NCI-H524 (cell line): ENCODE results near the gene ZNF614.
A peak's percentile ranks its signal among the peaks of the same experiment; 100 is the strongest.
"Not testable (repeated sequence)": the region's sequence is repeated elsewhere in the genome, so short reads cannot be mapped to it uniquely, and the experiment has no call there.

ENCODE experiments used
- DNase-seq, 2 experiments: peaks; one replicate each; lab custom pipeline; 2025; lab: John Stamatoyannopoulos, UW

Gene ZNF614

DNA sequence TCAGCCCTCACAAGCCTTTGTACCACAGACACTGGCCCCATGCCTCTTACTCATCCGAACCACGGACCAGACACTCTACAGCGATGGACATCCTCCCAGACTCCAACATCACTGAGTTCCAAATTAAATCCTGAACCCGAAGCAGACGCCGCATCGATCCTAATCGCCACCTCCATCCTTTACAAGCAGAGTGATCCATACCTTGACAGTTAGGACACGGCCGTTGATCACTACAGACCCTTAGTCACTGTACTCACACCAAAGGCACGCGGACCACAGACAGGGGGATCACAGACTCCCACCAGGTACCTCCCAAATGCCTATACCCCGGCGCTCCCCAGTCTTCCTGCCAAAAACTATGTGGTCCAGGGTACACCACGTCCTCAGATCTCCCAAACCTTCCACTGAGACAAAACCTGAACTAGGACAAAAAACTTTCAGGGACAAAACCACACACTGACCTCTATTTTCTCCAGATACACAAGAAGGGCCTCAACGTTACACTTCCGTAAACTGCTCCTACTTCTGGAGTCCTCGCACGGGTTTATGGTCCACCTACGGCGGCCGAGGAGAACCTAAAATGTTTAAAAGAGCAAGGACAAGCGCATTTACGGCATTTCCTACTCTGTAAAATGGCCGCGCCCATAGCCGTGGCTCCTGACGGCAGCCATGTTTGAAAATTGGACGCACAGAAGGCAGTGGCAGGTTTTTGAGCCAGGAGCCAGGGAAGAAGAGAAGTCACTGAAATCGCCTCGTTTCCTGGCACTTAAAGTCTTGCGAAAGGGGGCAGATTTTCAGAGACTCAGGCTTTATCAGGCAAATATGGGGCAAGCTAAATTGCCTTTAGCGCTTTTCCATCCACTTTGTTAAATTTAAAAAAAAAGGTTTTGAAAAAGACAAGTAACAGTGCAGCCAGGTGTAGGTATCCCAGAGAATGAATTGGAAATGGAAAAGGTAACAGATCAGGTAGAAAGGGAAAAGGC, 41.6 kb downstream of the ZNF614 start, which contains the start of gene ZNF350:
ZNF350 (minus strand) TSS at position 532 of the 983 bp plus-strand sequence. CDS start 12,480 bp downstream, outside the sequence.
- peak; percentile 94 to 97 for DNase-seq

DNA sequence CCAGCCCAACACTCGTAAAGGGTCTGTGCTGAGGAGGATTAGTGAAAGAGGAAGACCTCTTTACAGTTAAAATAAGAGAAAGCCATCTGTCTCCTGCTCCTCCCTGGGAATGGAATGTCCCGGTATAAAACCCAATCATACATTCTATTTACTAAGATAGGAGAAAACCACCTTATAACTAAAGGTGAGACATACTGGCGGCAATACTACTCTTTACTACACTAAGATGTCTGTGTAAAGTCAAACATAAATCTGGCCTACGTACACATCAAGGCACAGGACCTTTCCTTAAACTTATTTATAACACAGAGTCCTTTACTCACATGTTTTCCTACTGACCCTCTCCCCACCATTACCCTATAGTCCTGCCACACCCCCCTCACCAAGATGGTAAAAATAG, 44.8 kb downstream of the ZNF614 start:
- no peak for DNase-seq

DNA sequence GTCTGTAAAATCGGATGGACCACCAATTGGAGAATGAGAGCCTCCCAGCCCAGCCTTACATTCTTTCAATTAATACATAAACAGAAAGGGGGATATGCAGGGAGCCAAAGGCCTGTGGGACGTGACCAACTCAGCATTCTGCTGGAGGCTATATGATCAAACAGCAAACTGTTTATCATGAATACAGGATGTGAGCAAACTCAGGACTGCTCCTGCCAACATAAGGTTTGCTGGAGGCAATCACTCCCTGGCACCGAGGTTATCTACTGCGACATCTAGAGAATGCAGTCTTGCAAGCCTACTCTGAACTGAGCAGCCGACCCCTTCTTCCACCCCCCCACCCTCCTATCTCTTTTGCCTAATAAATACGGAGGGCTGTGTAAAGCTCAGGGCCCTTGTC, 47.3 kb downstream of the ZNF614 start:
- not testable (repeated sequence) for DNase-seq

DNA sequence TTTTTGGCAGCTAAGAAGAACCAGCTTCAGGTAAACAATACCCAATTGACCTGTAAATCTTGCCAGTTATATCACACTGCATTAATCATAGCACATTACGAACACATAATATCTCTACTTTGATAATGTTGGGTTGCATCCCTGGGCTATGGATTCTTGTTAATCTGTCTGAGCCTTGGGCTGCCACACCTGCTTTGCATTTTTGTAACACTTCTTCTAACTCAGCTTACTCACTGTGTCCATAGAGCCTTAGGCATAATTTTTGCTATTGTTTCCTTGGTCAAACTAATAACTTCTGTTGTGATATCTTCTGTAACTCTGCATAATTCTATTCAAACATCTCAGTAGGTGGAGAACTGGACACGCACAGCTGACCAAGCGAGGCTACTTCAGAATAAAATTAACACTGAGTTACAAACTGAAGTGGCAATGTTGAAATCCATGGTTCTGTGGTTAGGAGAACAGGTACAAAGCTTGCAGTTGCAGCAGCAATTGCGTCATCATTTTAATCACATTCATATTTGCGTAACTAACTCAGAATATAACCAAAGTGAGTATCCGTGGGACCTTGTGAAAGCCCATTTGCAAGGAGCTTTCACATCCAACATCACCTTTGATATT, 48.0 kb downstream of the ZNF614 start:
- no peak for DNase-seq

DNA sequence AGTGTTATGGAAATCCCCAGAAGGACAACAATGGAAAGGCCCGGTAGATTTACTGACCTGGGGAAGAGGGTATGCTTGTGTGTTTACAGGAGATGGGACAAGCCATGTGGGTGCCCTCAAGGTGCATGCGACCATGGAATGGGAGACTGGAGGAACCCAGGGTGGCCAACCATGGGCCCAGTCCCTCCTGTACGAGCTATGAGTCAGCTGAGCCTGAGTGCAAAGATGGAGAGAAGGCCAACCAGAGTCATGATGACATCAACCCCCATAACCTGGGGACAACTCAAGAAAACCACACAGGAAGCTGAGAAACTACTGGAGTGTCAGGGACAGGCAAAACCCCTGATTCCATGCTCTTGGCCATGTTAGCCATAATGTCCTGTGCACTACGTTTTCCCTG, 49.3 kb downstream of the ZNF614 start:
- DNase-seq, result no peak

DNA sequence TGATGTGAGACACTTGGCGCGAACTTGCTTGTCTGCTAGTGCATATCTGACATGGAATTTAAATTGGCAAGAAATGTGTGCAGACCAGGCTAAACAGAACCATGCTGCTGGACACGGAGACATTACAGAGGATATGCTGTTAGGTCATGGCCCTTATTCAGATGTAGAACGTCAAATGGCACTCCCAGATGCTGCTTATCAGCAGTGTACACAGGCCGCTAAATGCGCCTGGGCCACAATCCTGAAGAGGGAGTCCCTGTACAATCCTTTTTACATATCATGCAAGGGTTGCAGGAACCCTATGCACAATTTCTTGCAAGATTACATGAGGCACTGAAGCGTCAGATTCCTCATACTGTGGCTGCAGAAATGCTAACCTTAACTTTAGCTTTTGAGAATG, 50.8 kb downstream of the ZNF614 start:
- no peak for DNase-seq

DNA sequence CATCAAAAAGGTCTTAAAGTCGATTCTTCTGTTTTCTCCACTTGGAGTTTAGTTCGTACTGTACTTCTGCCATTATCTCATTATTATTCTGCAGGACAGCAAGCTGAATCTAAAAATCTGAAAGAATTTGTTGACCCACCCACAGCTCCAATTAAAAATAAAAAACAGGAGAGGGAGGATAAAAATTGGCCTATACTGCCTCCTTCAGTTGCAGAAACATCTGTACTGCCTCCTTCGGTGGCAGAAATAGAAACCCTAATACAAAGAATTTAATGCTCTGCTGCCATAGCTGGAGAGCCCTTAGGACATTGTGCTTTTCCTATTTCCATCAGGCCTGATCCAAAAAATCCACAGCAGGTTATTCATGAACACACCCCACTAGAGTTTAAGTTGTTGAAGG, 51.3 kb downstream of the ZNF614 start:
- no peak for DNase-seq

DNA sequence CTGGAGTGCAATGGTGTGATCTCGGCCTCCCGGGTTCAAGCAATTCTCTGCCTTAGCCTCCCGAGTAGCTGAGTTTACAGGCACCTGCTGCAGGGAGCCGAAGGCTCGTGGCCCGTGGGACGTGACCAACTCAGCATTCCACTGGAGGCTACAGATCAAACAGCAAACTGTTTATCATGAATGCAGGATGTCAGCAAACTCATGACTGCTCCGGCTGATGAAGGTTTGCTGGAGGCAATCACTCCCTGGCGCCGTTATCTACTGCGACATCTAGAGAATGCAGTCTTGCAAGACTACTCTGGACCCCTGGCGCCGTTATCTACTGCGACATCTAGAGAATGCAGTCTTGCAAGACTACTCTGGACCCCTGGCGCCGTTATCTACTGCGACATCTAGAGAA, 52.4 kb downstream of the ZNF614 start:
- DNase-seq, result not testable (repeated sequence)

DNA sequence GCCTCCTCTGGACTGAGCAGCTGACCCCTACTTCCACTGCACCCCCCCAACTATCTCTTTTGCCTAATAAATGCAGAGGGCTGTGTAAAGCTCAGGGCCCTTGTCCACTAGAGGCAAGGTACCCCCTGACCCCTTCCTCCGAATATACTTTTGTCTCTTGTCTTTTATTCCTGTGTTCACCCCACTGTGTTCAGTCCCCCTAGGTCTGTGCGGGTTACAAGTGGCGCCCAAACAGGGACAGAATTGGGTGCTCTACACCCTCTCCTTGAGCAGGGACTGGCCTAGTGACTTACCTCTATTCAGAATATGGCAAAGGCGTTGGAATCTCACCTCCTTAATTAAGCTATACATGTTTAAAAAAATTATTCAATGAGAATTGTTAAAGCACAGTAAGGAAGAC, 56.6 kb downstream of the ZNF614 start:
- no peak for DNase-seq

DNA sequence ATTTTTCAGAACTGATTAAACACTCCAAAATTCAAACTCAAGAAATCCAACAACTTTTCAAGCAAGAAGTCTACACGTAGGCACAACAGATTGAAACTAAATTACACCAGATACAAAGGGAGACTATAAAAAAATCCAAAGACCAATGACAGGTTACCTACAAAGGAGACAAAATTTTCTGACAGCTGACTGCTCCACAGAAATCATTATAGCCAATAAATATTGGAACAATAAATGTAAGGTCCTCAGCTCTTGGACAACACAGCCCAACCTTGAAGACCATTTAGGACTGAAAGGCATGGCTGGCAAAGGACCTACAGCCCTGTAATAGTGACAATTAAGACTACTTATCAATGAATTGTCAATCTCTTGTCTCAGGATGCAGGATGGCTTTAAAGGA, 57.5 kb downstream of the ZNF614 start:
- DNase-seq, result no peak

DNA sequence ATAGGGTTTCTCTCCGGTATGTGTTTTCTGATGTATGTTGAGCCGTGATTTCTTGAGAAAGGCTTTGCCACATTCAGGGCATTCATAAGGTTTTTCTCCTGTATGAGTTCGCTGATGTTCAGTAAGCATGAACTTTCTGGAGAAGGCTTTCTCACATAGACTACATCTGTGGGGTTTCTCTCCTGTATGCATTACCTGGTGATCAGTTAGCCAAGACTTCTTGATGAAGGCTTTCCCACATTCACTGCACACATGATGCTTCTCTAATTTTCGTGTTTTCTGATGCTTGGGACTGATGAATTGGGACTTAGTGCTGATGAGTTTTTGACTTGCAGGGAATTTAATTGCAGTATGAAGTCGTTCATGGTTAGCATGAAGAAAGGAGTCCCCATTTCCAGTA, 62.6 kb downstream of the ZNF614 start:
- no peak for DNase-seq
